Neural cell (in vitro differentiated cells): ENCODE results near the gene TDRD12.

Source experiments
- EZH2 ChIP-seq: fragments of 200-600, 300-800 bp; shearing (Covaris generic), sonication (generic); IDR thresholded peaks from 2 replicates; pipeline ENCODE4 v1.6.1; 2014; ENCODE audit warnings: antibody characterized with exemption, low read length, borderline replicate concordance, mild to moderate bottlenecking; ENCODE audit not compliant: insufficient read depth, poor library complexity, severe bottlenecking
- MXI1 ChIP-seq: fragments of 450-650 bp; conservative IDR thresholded peaks from 2 replicates; pipeline ENCODE4 v1.6.1; 2014; ENCODE audit warnings: antibody characterized with exemption, mild to moderate bottlenecking; ENCODE audit not compliant: poor library complexity, severe bottlenecking
- POLR2AphosphoS5 ChIP-seq: IDR thresholded peaks from 2 replicates; pipeline ENCODE4 v1.6.1; 2012
- TF ChIP-seq, protein P1 (sequence below): fragments of 450-650 bp; IDR thresholded peaks from 2 replicates; pipeline ENCODE4 v1.5.1; 2014; ENCODE audit warnings: antibody characterized with exemption, mild to moderate bottlenecking, moderate library complexity; ENCODE audit not compliant: poor library complexity, severe bottlenecking
- TF ChIP-seq, protein P2 (sequence below): IDR thresholded peaks from 2 replicates; pipeline ENCODE4 v1.6.1; 2012; ENCODE audit warnings: borderline replicate concordance

DNA sequence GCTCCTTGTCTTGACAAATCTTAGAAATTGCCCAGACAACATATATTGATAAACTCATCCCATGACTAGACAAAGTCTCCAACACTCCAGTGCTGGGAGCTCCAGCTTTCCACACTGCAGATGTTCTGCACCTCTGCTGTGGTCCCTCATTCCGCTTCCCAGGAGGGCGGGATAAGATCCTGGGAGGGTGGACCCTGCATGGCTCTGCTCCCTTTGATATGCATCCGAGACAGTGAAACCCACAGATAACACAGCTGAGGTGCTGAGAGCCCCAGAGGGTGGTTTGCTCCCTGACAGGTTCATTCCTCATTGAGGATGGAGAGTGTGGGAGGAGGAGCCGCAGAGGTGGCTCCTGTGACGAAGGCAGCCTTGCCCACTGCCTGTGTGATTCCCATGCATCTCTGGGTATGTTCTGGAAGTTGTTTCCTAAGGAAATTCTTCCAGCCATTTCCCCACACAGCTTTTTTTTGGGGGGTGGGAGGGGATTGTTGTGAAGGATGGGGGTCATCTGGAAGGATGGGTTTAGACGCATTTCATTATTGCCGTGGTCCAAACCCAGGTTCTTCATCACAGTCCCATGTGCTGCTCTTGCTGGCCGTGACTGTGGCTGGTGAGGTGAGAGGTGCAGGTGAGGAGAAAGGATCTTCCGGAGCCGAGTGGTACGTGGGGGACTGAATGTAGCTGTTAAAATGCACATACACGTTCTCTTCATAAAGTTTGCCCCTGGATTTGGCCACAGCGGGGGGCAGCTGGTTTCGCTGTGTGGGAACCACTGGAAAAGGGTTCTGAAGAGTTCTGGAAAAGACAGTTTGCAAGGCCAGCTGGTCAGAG lies 103.6 kb downstream of the TDRD12 start:
- TF ChIP-seq, protein P1, sequence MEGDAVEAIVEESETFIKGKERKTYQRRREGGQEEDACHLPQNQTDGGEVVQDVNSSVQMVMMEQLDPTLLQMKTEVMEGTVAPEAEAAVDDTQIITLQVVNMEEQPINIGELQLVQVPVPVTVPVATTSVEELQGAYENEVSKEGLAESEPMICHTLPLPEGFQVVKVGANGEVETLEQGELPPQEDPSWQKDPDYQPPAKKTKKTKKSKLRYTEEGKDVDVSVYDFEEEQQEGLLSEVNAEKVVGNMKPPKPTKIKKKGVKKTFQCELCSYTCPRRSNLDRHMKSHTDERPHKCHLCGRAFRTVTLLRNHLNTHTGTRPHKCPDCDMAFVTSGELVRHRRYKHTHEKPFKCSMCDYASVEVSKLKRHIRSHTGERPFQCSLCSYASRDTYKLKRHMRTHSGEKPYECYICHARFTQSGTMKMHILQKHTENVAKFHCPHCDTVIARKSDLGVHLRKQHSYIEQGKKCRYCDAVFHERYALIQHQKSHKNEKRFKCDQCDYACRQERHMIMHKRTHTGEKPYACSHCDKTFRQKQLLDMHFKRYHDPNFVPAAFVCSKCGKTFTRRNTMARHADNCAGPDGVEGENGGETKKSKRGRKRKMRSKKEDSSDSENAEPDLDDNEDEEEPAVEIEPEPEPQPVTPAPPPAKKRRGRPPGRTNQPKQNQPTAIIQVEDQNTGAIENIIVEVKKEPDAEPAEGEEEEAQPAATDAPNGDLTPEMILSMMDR, result no peak
- no peak for TF ChIP-seq EZH2
- no peak for TF ChIP-seq MXI1
- TF ChIP-seq POLR2AphosphoS5, result no peak
- TF ChIP-seq, protein P2, sequence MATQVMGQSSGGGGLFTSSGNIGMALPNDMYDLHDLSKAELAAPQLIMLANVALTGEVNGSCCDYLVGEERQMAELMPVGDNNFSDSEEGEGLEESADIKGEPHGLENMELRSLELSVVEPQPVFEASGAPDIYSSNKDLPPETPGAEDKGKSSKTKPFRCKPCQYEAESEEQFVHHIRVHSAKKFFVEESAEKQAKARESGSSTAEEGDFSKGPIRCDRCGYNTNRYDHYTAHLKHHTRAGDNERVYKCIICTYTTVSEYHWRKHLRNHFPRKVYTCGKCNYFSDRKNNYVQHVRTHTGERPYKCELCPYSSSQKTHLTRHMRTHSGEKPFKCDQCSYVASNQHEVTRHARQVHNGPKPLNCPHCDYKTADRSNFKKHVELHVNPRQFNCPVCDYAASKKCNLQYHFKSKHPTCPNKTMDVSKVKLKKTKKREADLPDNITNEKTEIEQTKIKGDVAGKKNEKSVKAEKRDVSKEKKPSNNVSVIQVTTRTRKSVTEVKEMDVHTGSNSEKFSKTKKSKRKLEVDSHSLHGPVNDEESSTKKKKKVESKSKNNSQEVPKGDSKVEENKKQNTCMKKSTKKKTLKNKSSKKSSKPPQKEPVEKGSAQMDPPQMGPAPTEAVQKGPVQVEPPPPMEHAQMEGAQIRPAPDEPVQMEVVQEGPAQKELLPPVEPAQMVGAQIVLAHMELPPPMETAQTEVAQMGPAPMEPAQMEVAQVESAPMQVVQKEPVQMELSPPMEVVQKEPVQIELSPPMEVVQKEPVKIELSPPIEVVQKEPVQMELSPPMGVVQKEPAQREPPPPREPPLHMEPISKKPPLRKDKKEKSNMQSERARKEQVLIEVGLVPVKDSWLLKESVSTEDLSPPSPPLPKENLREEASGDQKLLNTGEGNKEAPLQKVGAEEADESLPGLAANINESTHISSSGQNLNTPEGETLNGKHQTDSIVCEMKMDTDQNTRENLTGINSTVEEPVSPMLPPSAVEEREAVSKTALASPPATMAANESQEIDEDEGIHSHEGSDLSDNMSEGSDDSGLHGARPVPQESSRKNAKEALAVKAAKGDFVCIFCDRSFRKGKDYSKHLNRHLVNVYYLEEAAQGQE, result no peak
